Hematopoietic multipotent progenitor cell treated with erythropoietin and hydrocortisone succinate and interleukin-3 and kit ligand, for 8 days (in vitro differentiated cells): ENCODE measurements around the gene MYL6B.
"Not testable (repeated sequence)": the region's sequence is repeated elsewhere in the genome, so short reads cannot be mapped to it uniquely, and the experiment has no call there.

ENCODE experiments used
- DNase-seq: peaks from one replicate; pipeline ENCODE4 v3.0.0-alpha.2; 2015

The MYL6B gene

GRCh38 chr12:56186957-56187356 is 34.6 kb downstream of the MYL6B start:
- DNase-seq, result no peak

GRCh38 chr12:56188131-56188777 is 35.9 kb downstream of the MYL6B start:
- DNase-seq, result no peak

- DNase-seq, result no peak
Measured at GRCh38 chr12:56188778-56189098, 36.4 kb downstream of the MYL6B start.

GRCh38 chr12:56189099-56189917 is 36.9 kb downstream of the MYL6B start, which contains the start of gene SMARCC2:
Gene SMARCC2 (minus strand): TSS chr12:56189483. CDS start chr12:56189461, 22 bp downstream.
- peak; percentile 88 for DNase-seq

GRCh38 chr12:56189918-56190694 is 37.7 kb downstream of the MYL6B start:
- peak; percentile 93 for DNase-seq

GRCh38 chr12:56190695-56191155 is 38.3 kb downstream of the MYL6B start:
- DNase-seq, result no peak

GRCh38 chr12:56192582-56192981 is 40.2 kb downstream of the MYL6B start:
- no peak for DNase-seq

GRCh38 chr12:56193025-56193578 is 40.7 kb downstream of the MYL6B start:
- DNase-seq, result peak; percentile 94

- not testable (repeated sequence) for DNase-seq
Measured at GRCh38 chr12:56196818-56197550, 44.6 kb downstream of the MYL6B start.

GRCh38 chr12:56197921-56198635 is 45.7 kb downstream of the MYL6B start:
- no peak for DNase-seq

GRCh38 chr12:56198836-56199235 is 46.4 kb downstream of the MYL6B start:
- DNase-seq, result no peak

GRCh38 chr12:56202366-56202765 is 50.0 kb downstream of the MYL6B start:
- DNase-seq, result no peak

GRCh38 chr12:56202838-56203237 is 50.5 kb downstream of the MYL6B start:
- no peak for DNase-seq

- no peak for DNase-seq
Measured at GRCh38 chr12:56204275-56204674, 51.9 kb downstream of the MYL6B start.

- DNase-seq, result peak; percentile 45
Measured at GRCh38 chr12:56205445-56205844, 53.1 kb downstream of the MYL6B start.

GRCh38 chr12:56206452-56207166 is 54.2 kb downstream of the MYL6B start:
- peak; percentile 64 for DNase-seq
